IMR-90 (cell line): Measurements from ENCODE around the gene RFC2. TPM values are rescaled to one million over a fixed set of nuclear protein-coding genes. Genes with fewer than 3 reads are reported as not detected.
A peak's percentile ranks its signal among the peaks of the same experiment; 100 is the strongest.

ENCODE experiments used
- ATAC-seq: fragments of 200-7000 bp; cut with Tn5 transposase; 2 replicates; pipeline ENCODE4 v1.9.1; 2020; ENCODE audit warnings: low read depth, mild to moderate bottlenecking, moderate library complexity
- BruUV-seq: library from RNA; stranded (reverse); fragments of 400-500 nt; replicated peaks from 2 replicates; lab custom pipeline; 2021; lab: Mats Ljungman, UMichigan
- CTCF ChIA-PET: fragments of 300-600 bp; formaldehyde crosslinking; extraction: SDS; loops from one replicate; lab custom pipeline; 2021; ENCODE audit warnings: antibody characterized with exemption; lab: Yijun Ruan, JAX
- POLR2A ChIA-PET: fragments of 300-600 bp; sonication (Branson Sonifier 250); formaldehyde crosslinking; loops from one replicate; lab custom pipeline; 2022; ENCODE audit warnings: antibody characterized with exemption; ENCODE audit not compliant: unreplicated experiment; lab: Charles Lee
- DNase-seq: peaks from one replicate; pipeline ENCODE4 v3.0.0; 2013
- H2AFZ ChIP-seq: replicated peaks from 2 replicates; pipeline ENCODE3; 2013; ENCODE audit warnings: low read length, mild to moderate bottlenecking; ENCODE audit not compliant: poor library complexity
- H2AK5ac ChIP-seq: 2 replicates; pipeline ENCODE4 v1.6.1; 2013; ENCODE audit warnings: low read depth, low read length, inconsistent platforms
- H2AK9ac ChIP-seq: replicated peaks from 2 replicates; pipeline ENCODE3; 2013; ENCODE audit warnings: mild to moderate bottlenecking, low read depth, low read length, moderate library complexity; ENCODE audit not compliant: poor library complexity
- H2BK120ac ChIP-seq: 2 replicates; pipeline ENCODE4 v1.6.1; 2013; ENCODE audit warnings: low read depth, low read length, inconsistent platforms
- H2BK15ac ChIP-seq: 3 replicates; pipeline ENCODE4 v1.6.1; 2013; ENCODE audit warnings: low read depth, low read length, inconsistent platforms
- H2BK20ac ChIP-seq: 2 replicates; pipeline ENCODE4 v1.6.1; 2013; ENCODE audit warnings: low read depth, mild to moderate bottlenecking, inconsistent platforms, low read length, moderate library complexity
- H2BK5ac ChIP-seq: 2 replicates; pipeline ENCODE4 v1.6.1; 2013; ENCODE audit warnings: mild to moderate bottlenecking, low read depth, low read length, inconsistent platforms; ENCODE audit not compliant: poor library complexity, severe bottlenecking
- H3K14ac ChIP-seq: replicated peaks from 2 replicates; pipeline ENCODE4 v1.6.1; 2013; ENCODE audit warnings: low read depth, low read length, inconsistent platforms
- H3K18ac ChIP-seq: 2 replicates; pipeline ENCODE4 v1.6.1; 2013; ENCODE audit warnings: low read depth, low read length, control low read depth
- H3K23ac ChIP-seq: 2 replicates; pipeline ENCODE4 v1.6.1; 2013; ENCODE audit warnings: low read depth, low read length, inconsistent platforms
- H3K27ac ChIP-seq: 2 replicates; pipeline ENCODE4 v1.5.1; 2013; ENCODE audit warnings: mild to moderate bottlenecking, control low read depth, low read length; ENCODE audit not compliant: insufficient read depth
- H3K27me3 ChIP-seq: 2 replicates; pipeline ENCODE4 v1.6.1; 2013; ENCODE audit warnings: low read length; ENCODE audit not compliant: control insufficient read depth, insufficient read depth
- H3K36me3 ChIP-seq: 2 replicates; pipeline ENCODE4 v1.6.1; 2013; ENCODE audit warnings: low read length, mixed read lengths; ENCODE audit not compliant: control insufficient read depth, insufficient read depth
- H3K4ac ChIP-seq: 2 replicates; pipeline ENCODE4 v1.6.1; 2013; ENCODE audit warnings: low read depth, low read length, inconsistent platforms
- H3K4me1 ChIP-seq: 2 replicates; pipeline ENCODE4 v1.6.1; 2013; ENCODE audit warnings: low read length, mixed read lengths; ENCODE audit not compliant: control insufficient read depth, insufficient read depth
- H3K4me2 ChIP-seq: 2 replicates; pipeline ENCODE4 v1.6.1; 2013; ENCODE audit warnings: low read depth, mild to moderate bottlenecking, control low read depth, low read length, moderate library complexity
- H3K4me3 ChIP-seq: 2 replicates; pipeline ENCODE4 v1.5.1; 2013; ENCODE audit warnings: low read depth, mild to moderate bottlenecking, control low read depth, low read length, moderate library complexity; ENCODE audit not compliant: insufficient read depth
- H3K56ac ChIP-seq: 2 replicates; pipeline ENCODE4 v1.6.1; 2013; ENCODE audit warnings: low read length, inconsistent platforms; ENCODE audit not compliant: insufficient read depth; ENCODE audit errors: extremely low read depth
- H3K79me1 ChIP-seq, 2 experiments: 2 replicates each; pipeline ENCODE4 v1.6.1; 2013; ENCODE audit warnings: low read length in 2 of 2, inconsistent platforms in 1 of 2, low read depth in 1 of 2
- H3K9ac ChIP-seq: 2 replicates; pipeline ENCODE4 v1.6.1; 2013; ENCODE audit warnings: low read depth, low read length, control low read depth
- H3K9me1 ChIP-seq: 2 replicates; pipeline ENCODE4 v1.6.1; 2013; ENCODE audit warnings: low read length, inconsistent platforms; ENCODE audit not compliant: insufficient read depth
- H3K9me3 ChIP-seq: 2 replicates; pipeline ENCODE4 v1.6.1; 2013; ENCODE audit warnings: low read length; ENCODE audit not compliant: control insufficient read depth, insufficient read depth
- H4K20me1 ChIP-seq: 2 replicates; pipeline ENCODE4 v1.6.1; 2013; ENCODE audit warnings: low read length, inconsistent platforms; ENCODE audit not compliant: insufficient read depth
- H4K5ac ChIP-seq: 2 replicates; pipeline ENCODE4 v1.6.1; 2013; ENCODE audit warnings: mild to moderate bottlenecking, low read depth, low read length, control low read depth
- H4K8ac ChIP-seq, 2 experiments: 2 replicates each; pipeline ENCODE4 v1.6.1; 2013; ENCODE audit warnings: low read depth in 2 of 2, low read length in 2 of 2, control low read depth in 1 of 2, inconsistent platforms in 1 of 2
- H4K91ac ChIP-seq: 2 replicates; pipeline ENCODE4 v1.6.1; 2013; ENCODE audit warnings: low read depth, low read length, inconsistent platforms; ENCODE audit not compliant: insufficient read depth
- BHLHE40 ChIP-seq: fragments of 150-350 bp; IDR thresholded peaks from 2 replicates; pipeline ENCODE4 v1.6.1; 2016; ENCODE audit warnings: mild to moderate bottlenecking, low read depth, low read length
- CEBPB ChIP-seq: IDR thresholded peaks from 2 replicates; pipeline ENCODE4 v1.6.1; 2012; ENCODE audit warnings: low read depth, low read length, improper control_type of control experiment
- CHD1 ChIP-seq: IDR thresholded peaks from 2 replicates; pipeline ENCODE4 v1.6.1; 2012; ENCODE audit warnings: low read depth, low read length, improper control_type of control experiment
- FOS ChIP-seq: fragments of 150-350 bp; IDR thresholded peaks from 2 replicates; pipeline ENCODE4 v1.6.1; 2016; ENCODE audit warnings: low read depth, low read length
- MAFK ChIP-seq: IDR thresholded peaks from 2 replicates; pipeline ENCODE4 v1.6.1; 2012; ENCODE audit warnings: low read depth, low read length, improper control_type of control experiment
- MAZ ChIP-seq: IDR thresholded peaks from 2 replicates; pipeline ENCODE4 v1.6.1; 2012; ENCODE audit warnings: low read depth, mild to moderate bottlenecking, low read length, improper control_type of control experiment, moderate library complexity, borderline replicate concordance
- MXI1 ChIP-seq: IDR thresholded peaks from 2 replicates; pipeline ENCODE4 v1.6.1; 2012; ENCODE audit warnings: low read depth, mild to moderate bottlenecking, low read length, moderate library complexity, borderline replicate concordance
- NFE2L2 ChIP-seq: fragments of 150-350 bp; IDR thresholded peaks from 2 replicates; pipeline ENCODE4 v1.6.1; 2016; ENCODE audit warnings: low read depth, mild to moderate bottlenecking, low read length
- POLR2A ChIP-seq: IDR thresholded peaks from 2 replicates; pipeline ENCODE4 v1.6.1; 2012; ENCODE audit warnings: mild to moderate bottlenecking, low read depth, low read length
- RAD21 ChIP-seq: IDR thresholded peaks from 2 replicates; pipeline ENCODE4 v1.6.1; 2012; ENCODE audit warnings: low read length, improper control_type of control experiment
- RCOR1 ChIP-seq: IDR thresholded peaks from 2 replicates; pipeline ENCODE4 v1.6.1; 2012; ENCODE audit warnings: mild to moderate bottlenecking, low read length, improper control_type of control experiment; ENCODE audit not compliant: insufficient replicate concordance
- RFX5 ChIP-seq: IDR thresholded peaks from 2 replicates; pipeline ENCODE4 v1.8.0; 2012; ENCODE audit warnings: low read depth, mild to moderate bottlenecking, low read length, moderate library complexity
- SMC3 ChIP-seq: fragments of 150-350 bp; IDR thresholded peaks from 2 replicates; pipeline ENCODE4 v1.6.1; 2016; ENCODE audit warnings: low read depth, mild to moderate bottlenecking, antibody characterized with exemption, low read length, moderate library complexity
- USF2 ChIP-seq: fragments of 150-350 bp; IDR thresholded peaks from 2 replicates; pipeline ENCODE4 v1.6.1; 2017; ENCODE audit warnings: mild to moderate bottlenecking, antibody characterized with exemption, low read length, low read depth
- WGBS, 2 experiments: methylation state at CpG; one replicate each; pipeline versions ENCODE4 v1.1.5 to v1.1.7; 2013; ENCODE audit warnings: missing lambda C conversion rate in 2 of 2; ENCODE audit not compliant: insufficient read length in 1 of 2; ENCODE audit errors: extremely low coverage in 2 of 2; 5-methylcytosine and 5-hydroxymethylcytosine counted together
- dilution Hi-C: fragments of 300-500 bp; cut with HindIII; formaldehyde crosslinking; loops from one replicate; pipeline ENCODE4 v1.14.3; 2018; ENCODE audit warnings: low sequenced_read_pairs; ENCODE audit not compliant: unreplicated experiment
- in situ Hi-C: fragments of 300-500 bp; cut with MboI; formaldehyde crosslinking; loops from 3 replicates; pipeline ENCODE4 v1.14.3; 2019; ENCODE audit warnings: low sequenced_read_pairs, inconsistent platforms, mixed read lengths
- intact Hi-C: fragments of 100-400 bp; cut with micrococcal nuclease; formaldehyde crosslinking; loops from 2 replicates; pipeline ENCODE4 v1.10.0; 2022
- polyA plus RNA-seq, 3 experiments: library from polyadenylated mRNA; depleted of rRNA; stranded (reverse); fragments of >200 nt; gene quantifications; 2 replicates each; pipeline ENCODE4 v1.2.3, GENCODE V29; 2012; ENCODE audit warnings: low replicate concordance in 1 of 3
- total RNA-seq: library from RNA; depleted of rRNA; stranded (reverse); fragments of >200 nt; gene quantifications from 2 replicates; pipeline ENCODE4 v1.2.3, GENCODE V29; 2012
- TF ChIP-seq, protein P1 (sequence below): fragments of 150-350 bp; IDR thresholded peaks from 2 replicates; pipeline ENCODE4 v1.6.1; 2016; ENCODE audit warnings: low read depth, mild to moderate bottlenecking, low read length, moderate library complexity, borderline replicate concordance

The RFC2 gene
- total and polyA plus RNA-seq, 2 of the 4 experiments (the other 2 are of a cell fraction), result 25.2 to 37.8 TPM

GRCh38 chr7:74283858-74284447 lies 29.8 kb upstream of the RFC2 start:
- POLR2A ChIA-PET, result no interaction called here
- TF ChIP-seq NFE2L2 (no peak), SMC3 (no peak), CEBPB (no peak), MAFK (no peak), FOS (no peak), RFX5 (no peak), MAZ (no peak), POLR2A (no peak), RCOR1 (no peak), MXI1 (no peak), BHLHE40 (no peak), RAD21 (no peak), USF2 (no peak), CHD1 (no peak)
- TF ChIP-seq, protein P1, sequence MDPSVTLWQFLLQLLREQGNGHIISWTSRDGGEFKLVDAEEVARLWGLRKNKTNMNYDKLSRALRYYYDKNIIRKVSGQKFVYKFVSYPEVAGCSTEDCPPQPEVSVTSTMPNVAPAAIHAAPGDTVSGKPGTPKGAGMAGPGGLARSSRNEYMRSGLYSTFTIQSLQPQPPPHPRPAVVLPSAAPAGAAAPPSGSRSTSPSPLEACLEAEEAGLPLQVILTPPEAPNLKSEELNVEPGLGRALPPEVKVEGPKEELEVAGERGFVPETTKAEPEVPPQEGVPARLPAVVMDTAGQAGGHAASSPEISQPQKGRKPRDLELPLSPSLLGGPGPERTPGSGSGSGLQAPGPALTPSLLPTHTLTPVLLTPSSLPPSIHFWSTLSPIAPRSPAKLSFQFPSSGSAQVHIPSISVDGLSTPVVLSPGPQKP, result no peak

More at GRCh38 chr7:74283858-74284447, 29.8 kb upstream of the RFC2 start:
- Histone ChIP-seq H3K79me1 (peaks cover 6 to 26% of the 10 kb centered on the region in 2 experiments; a peak in 3 of 4 replicates), H4K20me1 (no peaks in the 10 kb centered on the region), H3K4me1 (peaks cover 23% of the 10 kb centered on the region), H2AK5ac (peak overlapping the region; percentile 11; the same call in 1 of the 2 replicates), H3K23ac (no peak overlapping the region), H2BK5ac (no peak overlapping the region), H4K91ac (peak overlapping the region; percentile 41), H2AFZ (peak overlapping the region; percentile 65), H4K5ac (no peak overlapping the region), H2BK120ac (peak overlapping the region; percentile 6; the same call in 1 of the 2 replicates), H3K27ac (no peak overlapping the region), H3K14ac (no peak overlapping the region), H2BK15ac (peak overlapping the region; percentile 44; the same call in 1 of the 3 replicates), H3K27me3 (no peaks in the 10 kb centered on the region), H2BK20ac (0 out of 2 replicates have a peak overlapping the region, but pooled peaks have one; percentile 1), H3K56ac (no peak overlapping the region), H3K9me1 (peaks cover 22% of the 10 kb centered on the region), H3K4me2 (no peak overlapping the region), H3K4me3 (no peak overlapping the region), H3K9me3 (no peaks in the 10 kb centered on the region), H3K36me3 (no peaks in the 10 kb centered on the region), H3K9ac (no peak overlapping the region), H2AK9ac (no peak overlapping the region), H3K18ac (no peak overlapping the region), H3K4ac (peak overlapping the region; percentile 40; the same call in 1 of the 2 replicates), H4K8ac (no peak overlapping the region; a peak in 1 of 4 replicates)
- in situ Hi-C loops, result no loop called here
- ATAC-seq, result no peak
- dilution Hi-C loops, result no loop called here
- BruUV-seq, result no TSS peak
- CTCF ChIA-PET, result interaction anchor here (0.6 kb wide), 1 partner anchor 110 kb away, joined by 6 read pairs; no protein-coding TSS in a partner anchor
- WGBS, 2 experiments, result 30% methylated on average over 6 of the region's 9 CpGs; no CpG with 5 or more reads in 1 of the 2 experiments
- peak; percentile 55 for DNase-seq
- intact Hi-C loops, result no loop called here
